CD14-positive monocyte (primary cell): ENCODE data around the gene PSEN1. TPM values are rescaled to one million over a fixed set of nuclear protein-coding genes. Genes with fewer than 3 reads are reported as not detected.

Experiments
- DNase-seq, 3 donors: peaks; one replicate each; pipeline ENCODE4 v3.0.0-alpha.2; 2011 to 2022
- H2AFZ ChIP-seq: 2 replicates; pipeline ENCODE4 v1.6.0; 2012; ENCODE audit warnings: mild to moderate bottlenecking, low read depth, low read length, inconsistent platforms; ENCODE audit not compliant: insufficient read depth, poor library complexity, severe bottlenecking
- H3K27ac ChIP-seq, 2 donors: 1 replicate in 1 of 2; 2 replicates in 1 of 2; pipeline ENCODE4 v1.5.1; 2012 to 2013; ENCODE audit warnings: low read length in 2 of 2, control low read depth in 1 of 2, inconsistent platforms in 1 of 2, low read depth in 1 of 2, mild to moderate bottlenecking in 1 of 2
- H3K27me3 ChIP-seq, 2 donors: one replicate each; pipeline versions ENCODE4 v1.6.0 to v1.6.1; 2011 to 2013; ENCODE audit warnings: low read length in 2 of 2; ENCODE audit not compliant: control insufficient read depth in 2 of 2, insufficient read depth in 2 of 2
- H3K36me3 ChIP-seq, 2 donors: replicated peaks in 1 of 2; 1 replicate in 1 of 2; 2 replicates in 1 of 2; pipeline versions ENCODE4 v1.5.1 to v1.6.1; 2012 to 2013; ENCODE audit warnings: low read length in 2 of 2, control low read depth in 1 of 2, inconsistent platforms in 1 of 2, mild to moderate bottlenecking in 1 of 2; ENCODE audit not compliant: insufficient read depth in 2 of 2, control insufficient read depth in 1 of 2
- H3K4me1 ChIP-seq, 2 donors: 1 replicate in 1 of 2; 2 replicates in 1 of 2; pipeline versions ENCODE4 v1.5.1 to v1.6.1; 2012 to 2013; ENCODE audit warnings: low read length in 2 of 2, control low read depth in 1 of 2, inconsistent platforms in 1 of 2, mild to moderate bottlenecking in 1 of 2, moderate library complexity in 1 of 2; ENCODE audit not compliant: insufficient read depth in 2 of 2, control insufficient read depth in 1 of 2
- H3K4me2 ChIP-seq: replicated peaks from 2 replicates; pipeline ENCODE3; 2012; ENCODE audit warnings: low read length, moderate library complexity, mild to moderate bottlenecking; ENCODE audit not compliant: poor library complexity, severe bottlenecking; ENCODE audit errors: extremely low read depth
- H3K4me3 ChIP-seq, 3 experiments: fragments of 200-600 bp in 1 of 3; sonication (generic) in 1 of 3; replicated peaks in 1 of 3; 1 replicate in 2 of 3; 2 replicates in 1 of 3; pipeline ENCODE4 v1.5.1; 2011 to 2013; ENCODE audit warnings: low read length in 3 of 3, mild to moderate bottlenecking in 3 of 3, control low read depth in 2 of 3, low read depth in 2 of 3, inconsistent platforms in 1 of 3, moderate library complexity in 1 of 3
- H3K79me2 ChIP-seq: 2 replicates; pipeline ENCODE4 v1.6.0; 2012; ENCODE audit warnings: mild to moderate bottlenecking, control low read depth, inconsistent platforms, low read length, moderate library complexity; ENCODE audit not compliant: insufficient read depth
- H3K9ac ChIP-seq: 2 replicates; pipeline ENCODE4 v1.6.0; 2017; ENCODE audit warnings: low read length, mild to moderate bottlenecking; ENCODE audit not compliant: insufficient read depth, poor library complexity, severe bottlenecking
- H3K9me3 ChIP-seq, 2 donors: replicated peaks in 1 of 2; 1 replicate in 1 of 2; 2 replicates in 1 of 2; pipeline versions ENCODE4 v1.5.1 to v1.6.1; 2012 to 2013; ENCODE audit warnings: low read length in 2 of 2, control low read depth in 1 of 2; ENCODE audit not compliant: control insufficient read depth in 1 of 2, insufficient read depth in 1 of 2
- H4K20me1 ChIP-seq: 2 replicates; pipeline ENCODE4 v1.6.0; 2012; ENCODE audit warnings: mild to moderate bottlenecking, low read length, control low read depth, moderate library complexity; ENCODE audit not compliant: insufficient read depth
- H3K27ac Mint-ChIP-seq, 7 donors: one replicate each; pipeline ENCODE4 v1.8.0; 2020; ENCODE audit warnings: mild to moderate bottlenecking in 7 of 7, mixed read lengths in 7 of 7, moderate library complexity in 6 of 7, inconsistent platforms in 2 of 7
- H3K27me3 Mint-ChIP-seq, 3 donors: one replicate each; pipeline ENCODE4 v1.8.0; 2021 to 2022; ENCODE audit warnings: low read depth in 3 of 3, mild to moderate bottlenecking in 3 of 3, mixed read lengths in 3 of 3, moderate library complexity in 3 of 3, inconsistent platforms in 1 of 3
- H3K36me3 Mint-ChIP-seq, 2 donors: one replicate each; pipeline ENCODE4 v1.8.0; 2020; ENCODE audit warnings: mixed read lengths in 2 of 2, inconsistent platforms in 1 of 2, mild to moderate bottlenecking in 1 of 2
- H3K4me1 Mint-ChIP-seq: one replicate; pipeline ENCODE4 v1.8.0; 2020; ENCODE audit warnings: mild to moderate bottlenecking, mixed read lengths
- H3K4me3 Mint-ChIP-seq, 2 donors: one replicate each; pipeline ENCODE4 v1.8.0; 2020; ENCODE audit warnings: mild to moderate bottlenecking in 2 of 2, mixed read lengths in 2 of 2, moderate library complexity in 1 of 2
- H3K9me3 Mint-ChIP-seq, 7 donors: one replicate each; pipeline ENCODE4 v1.8.0; 2020 to 2022; ENCODE audit warnings: mixed read lengths in 7 of 7, mild to moderate bottlenecking in 6 of 7, moderate library complexity in 6 of 7, inconsistent platforms in 2 of 7
- WGBS: methylation state at CpG from one replicate; pipeline ENCODE4 v1.1.5; 2013; ENCODE audit warnings: missing lambda C conversion rate; ENCODE audit not compliant: insufficient coverage; 5-methylcytosine and 5-hydroxymethylcytosine counted together
- intact Hi-C, 2 donors: fragments of 100-400 bp; cut with micrococcal nuclease; formaldehyde crosslinking; loops; one replicate each; pipeline versions ENCODE4 v1.15.0 to v1.15.1; 2023
- polyA plus RNA-seq, 3 donors: library from polyadenylated mRNA; depleted of rRNA in 1 of 3; unstranded in 2 of 3; stranded (reverse) in 1 of 3; fragments of 300-500 nt in 2 of 3; fragments of >200 nt in 1 of 3; fragmentation: Illumina TruSeq in 2 of 3; gene quantifications; 1 replicate in 2 of 3; 2 replicates in 1 of 3; pipeline ENCODE4 v1.2.3, GENCODE V29; 2012 to 2021
- TF ChIP-seq, protein P1 (sequence below): fragments of 200-600 bp; IDR thresholded peaks from one replicate; pipeline ENCODE4 v1.8.0; 2022; ENCODE audit warnings: antibody characterized with exemption, mild to moderate bottlenecking

Gene PSEN1
- polyA plus RNA-seq, 3 donors: 42.4 to 130 (median 85.6) TPM

DNA sequence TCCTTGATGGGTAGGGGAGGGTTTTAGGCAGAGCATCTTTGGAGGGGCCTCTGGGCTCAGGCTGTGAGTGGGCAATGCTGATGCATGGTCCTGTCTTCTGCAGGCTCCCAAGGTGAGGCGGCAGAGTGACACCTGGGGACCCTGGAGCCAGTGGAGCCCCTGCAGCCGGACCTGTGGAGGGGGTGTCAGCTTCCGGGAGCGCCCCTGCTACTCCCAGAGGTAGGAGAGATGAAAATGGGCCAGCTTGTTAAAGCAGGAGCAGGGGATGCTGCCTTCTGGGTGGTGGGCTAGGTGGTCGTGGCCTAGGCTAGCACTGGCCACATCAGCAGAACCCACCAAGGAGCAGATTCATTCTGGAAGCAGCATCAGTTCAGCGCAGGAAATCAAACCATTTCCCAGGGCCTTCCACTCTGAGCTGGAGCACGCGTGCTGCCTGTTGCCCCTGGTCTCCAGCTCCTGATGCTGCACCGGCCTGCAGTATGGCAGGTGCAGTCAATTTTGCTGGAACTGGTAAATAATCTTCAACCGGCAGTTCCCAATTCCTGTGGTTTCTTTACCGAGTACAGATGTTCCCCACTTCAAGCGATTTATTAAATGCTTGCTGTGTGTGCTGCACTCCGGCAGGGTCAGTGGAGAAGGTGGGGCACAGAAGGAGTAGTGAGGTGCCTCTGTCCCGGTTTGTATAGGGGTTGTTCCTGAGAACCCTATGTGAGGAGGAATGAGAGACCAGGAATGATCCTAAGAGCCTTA, 108.4 kb downstream of the PSEN1 start:
- peak overlapping the region in 1 of 7 donors; percentile 49 for H3K27ac Mint-ChIP-seq

DNA sequence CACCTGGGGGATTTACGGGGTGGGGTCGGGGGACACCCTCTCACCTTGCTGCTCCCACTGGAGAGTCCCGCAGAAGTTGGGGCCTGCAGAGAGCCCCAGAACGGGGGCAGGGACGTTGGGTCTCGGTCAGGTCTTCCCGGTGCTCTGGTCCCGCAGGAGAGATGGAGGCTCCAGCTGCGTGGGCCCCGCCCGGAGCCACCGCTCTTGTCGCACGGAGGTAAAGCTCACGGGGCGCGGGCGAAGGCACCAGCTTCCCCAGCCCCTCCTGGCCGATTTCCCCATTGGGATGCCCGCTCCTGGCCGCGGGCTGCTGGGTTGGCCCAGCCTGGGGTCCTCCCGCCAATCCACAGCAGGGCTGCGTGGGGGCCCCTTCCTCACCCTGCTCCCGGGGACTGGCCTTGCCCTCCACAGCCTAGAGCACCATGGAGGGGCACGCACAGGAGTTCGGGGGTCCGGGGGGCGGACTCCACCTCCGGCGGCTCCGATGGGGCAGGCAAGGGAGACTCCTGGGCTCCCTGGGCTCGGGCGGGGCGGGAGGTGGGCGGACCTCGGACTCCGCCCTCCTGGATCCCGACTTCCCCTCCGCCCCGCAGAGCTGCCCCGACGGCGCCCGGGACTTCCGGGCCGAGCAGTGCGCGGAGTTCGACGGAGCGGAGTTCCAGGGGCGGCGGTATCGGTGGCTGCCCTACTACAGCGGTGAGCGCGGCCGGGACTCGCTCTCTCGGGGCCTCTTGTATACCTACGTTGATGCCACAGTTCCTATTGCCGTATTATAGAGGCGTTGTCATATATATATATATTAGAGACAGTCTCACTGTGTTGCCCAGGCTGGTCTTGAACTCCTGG, 109.4 kb downstream of the PSEN1 start:
- peaks cover 50% of the 10 kb centered on the region for H3K4me1 Mint-ChIP-seq
- Histone ChIP-seq H3K4me1 (peaks cover 29 to 64% of the 10 kb centered on the region in 2 donors), H3K4me3 (peak overlapping the region; percentile 33 to 82 (median 76)), H2AFZ (peak overlapping the region; percentile 98), H3K79me2 (no peaks in the 10 kb centered on the region), H3K36me3 (no peaks in the 10 kb centered on the region), H3K9ac (peak overlapping the region; percentile 57), H3K27me3 (peaks cover 0 to 22% of the 10 kb centered on the region in 2 donors), H4K20me1 (no peaks in the 10 kb centered on the region), H3K27ac (no peak overlapping the region), H3K9me3 (no peaks in the 10 kb centered on the region), H3K4me2 (peak overlapping the region; percentile 99)
- peaks cover 0 to 4% of the 10 kb centered on the region in 2 donors for H3K36me3 Mint-ChIP-seq
- peaks cover 24 to 34% (median 31%) of the 10 kb centered on the region in 3 donors for H3K27me3 Mint-ChIP-seq
- TF ChIP-seq, protein P1, sequence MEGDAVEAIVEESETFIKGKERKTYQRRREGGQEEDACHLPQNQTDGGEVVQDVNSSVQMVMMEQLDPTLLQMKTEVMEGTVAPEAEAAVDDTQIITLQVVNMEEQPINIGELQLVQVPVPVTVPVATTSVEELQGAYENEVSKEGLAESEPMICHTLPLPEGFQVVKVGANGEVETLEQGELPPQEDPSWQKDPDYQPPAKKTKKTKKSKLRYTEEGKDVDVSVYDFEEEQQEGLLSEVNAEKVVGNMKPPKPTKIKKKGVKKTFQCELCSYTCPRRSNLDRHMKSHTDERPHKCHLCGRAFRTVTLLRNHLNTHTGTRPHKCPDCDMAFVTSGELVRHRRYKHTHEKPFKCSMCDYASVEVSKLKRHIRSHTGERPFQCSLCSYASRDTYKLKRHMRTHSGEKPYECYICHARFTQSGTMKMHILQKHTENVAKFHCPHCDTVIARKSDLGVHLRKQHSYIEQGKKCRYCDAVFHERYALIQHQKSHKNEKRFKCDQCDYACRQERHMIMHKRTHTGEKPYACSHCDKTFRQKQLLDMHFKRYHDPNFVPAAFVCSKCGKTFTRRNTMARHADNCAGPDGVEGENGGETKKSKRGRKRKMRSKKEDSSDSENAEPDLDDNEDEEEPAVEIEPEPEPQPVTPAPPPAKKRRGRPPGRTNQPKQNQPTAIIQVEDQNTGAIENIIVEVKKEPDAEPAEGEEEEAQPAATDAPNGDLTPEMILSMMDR: no peak
- intact Hi-C loops: no loop called here
- WGBS: 4% methylated on average over 47 of the region's 64 CpGs
- H3K27ac Mint-ChIP-seq: no peak overlapping the region
- peaks cover 0 to 4% (median 2%) of the 10 kb centered on the region in 7 donors for H3K9me3 Mint-ChIP-seq
- peak overlapping the region; percentile 77 to 88 for H3K4me3 Mint-ChIP-seq
- peak; percentile 53 to 67 (median 62) for DNase-seq

More for the DNA sequence above, 108.4 kb downstream of the PSEN1 start:
- Histone ChIP-seq H3K4me3 (peak overlapping the region in 1 of 3 experiments; percentile 82), H3K27me3 (peaks cover 4 to 28% of the 10 kb centered on the region in 2 donors), H3K9ac (no peak overlapping the region), H2AFZ (no peak overlapping the region), H3K36me3 (no peaks in the 10 kb centered on the region), H3K27ac (no peak overlapping the region), H3K4me1 (peaks cover 39 to 74% of the 10 kb centered on the region in 2 donors), H4K20me1 (no peaks in the 10 kb centered on the region), H3K79me2 (no peaks in the 10 kb centered on the region), H3K4me2 (peak overlapping the region; percentile 99), H3K9me3 (no peaks in the 10 kb centered on the region)
- DNase-seq: no peak
- peaks cover 57% of the 10 kb centered on the region for H3K4me1 Mint-ChIP-seq
- intact Hi-C loops: no loop called here
- H3K9me3 Mint-ChIP-seq: peaks cover 0 to 4% (median 2%) of the 10 kb centered on the region in 7 donors
- H3K36me3 Mint-ChIP-seq: peaks cover 3 to 6% of the 10 kb centered on the region in 2 donors
- TF ChIP-seq, protein P1: no peak
- WGBS: 46% methylated on average over 11 of the region's 14 CpGs
- peak overlapping the region; percentile 77 to 86 for H3K4me3 Mint-ChIP-seq
- peaks cover 31 to 40% (median 37%) of the 10 kb centered on the region in 3 donors for H3K27me3 Mint-ChIP-seq
